GM19240 (cell line): ENCODE measurements around the gene GRHL3.
A peak's percentile ranks its signal among the peaks of the same experiment; 100 is the strongest.

Source experiments
- DNase-seq: peaks from one replicate; pipeline ENCODE4 v3.0.0; 2011; ENCODE audit warnings: low spot score; ENCODE audit not compliant: insufficient read length

Gene GRHL3

DNA sequence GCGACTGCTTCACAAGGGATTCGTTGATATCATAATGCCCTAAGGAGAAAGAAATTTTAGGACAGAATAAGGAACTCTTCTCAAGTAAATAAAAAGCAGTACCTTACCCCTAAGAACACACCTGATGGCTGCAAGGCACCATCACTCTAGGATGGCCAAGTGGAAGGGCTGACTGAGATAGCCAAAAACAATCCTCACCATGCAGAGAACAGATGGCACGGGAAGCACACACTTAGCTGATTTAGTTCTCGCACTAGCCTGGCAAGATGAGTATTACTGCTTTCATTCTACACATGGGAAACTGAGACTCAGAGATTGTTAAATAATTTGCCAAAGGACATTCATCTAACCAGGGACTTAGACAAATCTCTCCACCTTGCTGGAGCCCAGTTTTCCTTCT lies 50.6 kb downstream of the GRHL3 start:
- DNase-seq: no peak

GRCh38 chr1:24373044-24373443 lies 53.9 kb downstream of the GRHL3 start:
- DNase-seq: no peak

DNA sequence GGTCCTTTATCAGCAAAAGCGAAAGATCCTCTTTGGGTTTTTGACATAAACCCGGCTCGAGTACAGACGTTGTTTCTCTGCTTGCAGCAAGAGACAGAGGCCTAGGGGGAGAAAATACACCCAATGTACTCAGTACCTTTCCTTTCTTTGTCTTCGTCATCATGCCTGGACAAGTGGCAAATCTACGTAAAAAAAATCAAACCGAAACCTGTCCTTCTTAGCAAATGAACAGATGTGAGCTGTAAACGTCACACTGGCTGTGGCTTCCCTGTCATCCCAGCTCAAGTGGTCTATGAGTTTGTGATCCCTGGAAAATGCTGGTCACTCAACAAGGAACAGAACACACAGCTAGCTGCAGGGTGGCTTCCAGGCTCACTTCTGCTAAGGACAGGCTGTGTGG lies 54.6 kb downstream of the GRHL3 start:
- DNase-seq: no peak

- DNase-seq: no peak
Observed at GRCh38 chr1:24374891-24375786, 56.0 kb downstream of the GRHL3 start.

- no peak for DNase-seq
Observed at GRCh38 chr1:24379733-24380315, 60.7 kb downstream of the GRHL3 start.

GRCh38 chr1:24380508-24380907 lies 61.4 kb downstream of the GRHL3 start:
- no peak for DNase-seq

DNA sequence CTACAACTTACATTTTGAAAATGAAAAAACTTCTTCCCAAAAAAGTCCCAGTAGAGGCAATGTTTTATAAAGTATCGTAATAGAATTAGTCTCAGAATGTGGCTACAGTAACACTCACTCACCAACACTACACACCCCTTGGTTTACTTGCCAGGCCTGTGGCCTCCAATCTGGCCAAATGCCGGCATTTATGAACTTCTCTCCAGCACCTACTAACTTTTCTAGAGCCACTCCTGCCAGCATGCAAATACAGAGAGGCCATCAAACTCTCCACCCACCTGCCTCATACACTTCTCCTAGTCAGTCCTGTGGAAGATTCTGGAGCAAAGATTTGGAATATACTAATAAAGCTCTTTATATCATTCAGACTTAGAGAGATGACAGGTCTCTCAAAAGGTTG lies 62.1 kb downstream of the GRHL3 start:
- no peak for DNase-seq

DNA sequence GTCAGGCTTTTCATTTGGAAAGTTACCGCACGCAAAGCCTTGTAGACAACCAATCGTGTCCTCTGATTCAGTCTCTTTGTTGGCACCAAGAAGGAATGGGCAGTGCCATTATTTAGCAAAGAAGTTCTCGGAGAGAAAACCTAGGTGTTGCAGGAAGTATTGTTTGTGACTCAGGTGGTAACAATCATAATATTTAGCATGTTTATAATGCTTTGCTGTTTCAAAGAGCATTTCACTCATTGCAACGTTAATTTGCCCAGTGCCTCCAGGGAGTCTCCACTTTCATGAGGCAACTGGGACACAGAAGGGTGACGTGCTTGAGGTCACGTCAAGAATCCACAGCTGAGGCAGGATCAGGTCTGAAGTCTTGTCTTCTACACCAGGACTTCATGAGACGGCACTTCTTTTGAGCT lies 63.0 kb downstream of the GRHL3 start:
- no peak for DNase-seq

DNA sequence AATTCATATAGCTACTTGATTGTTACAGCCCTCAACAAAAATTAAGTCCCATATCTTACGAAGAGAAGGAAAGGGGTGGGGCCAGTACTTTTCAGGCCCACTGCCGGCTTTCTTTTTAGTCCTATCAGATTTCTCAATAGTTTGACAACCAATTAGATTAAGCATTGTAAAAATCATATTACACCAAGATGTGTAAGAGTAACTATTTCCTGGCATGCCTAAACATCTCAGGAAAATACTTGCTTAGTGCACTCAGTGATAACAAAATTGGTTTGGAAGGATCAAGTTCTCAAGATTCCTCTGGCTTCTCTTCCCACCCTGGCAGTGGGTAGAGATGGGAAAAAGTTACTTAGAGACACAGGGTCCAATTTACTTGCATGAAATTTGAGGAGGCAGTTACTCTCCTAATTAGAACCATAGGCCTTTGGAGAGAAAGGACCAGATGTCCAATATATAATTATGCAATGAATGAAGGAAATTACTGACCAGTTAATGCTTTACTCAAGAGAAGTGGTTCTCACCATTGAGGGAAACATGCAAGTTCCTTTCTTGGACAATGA lies 64.3 kb downstream of the GRHL3 start:
- DNase-seq: no peak

DNA sequence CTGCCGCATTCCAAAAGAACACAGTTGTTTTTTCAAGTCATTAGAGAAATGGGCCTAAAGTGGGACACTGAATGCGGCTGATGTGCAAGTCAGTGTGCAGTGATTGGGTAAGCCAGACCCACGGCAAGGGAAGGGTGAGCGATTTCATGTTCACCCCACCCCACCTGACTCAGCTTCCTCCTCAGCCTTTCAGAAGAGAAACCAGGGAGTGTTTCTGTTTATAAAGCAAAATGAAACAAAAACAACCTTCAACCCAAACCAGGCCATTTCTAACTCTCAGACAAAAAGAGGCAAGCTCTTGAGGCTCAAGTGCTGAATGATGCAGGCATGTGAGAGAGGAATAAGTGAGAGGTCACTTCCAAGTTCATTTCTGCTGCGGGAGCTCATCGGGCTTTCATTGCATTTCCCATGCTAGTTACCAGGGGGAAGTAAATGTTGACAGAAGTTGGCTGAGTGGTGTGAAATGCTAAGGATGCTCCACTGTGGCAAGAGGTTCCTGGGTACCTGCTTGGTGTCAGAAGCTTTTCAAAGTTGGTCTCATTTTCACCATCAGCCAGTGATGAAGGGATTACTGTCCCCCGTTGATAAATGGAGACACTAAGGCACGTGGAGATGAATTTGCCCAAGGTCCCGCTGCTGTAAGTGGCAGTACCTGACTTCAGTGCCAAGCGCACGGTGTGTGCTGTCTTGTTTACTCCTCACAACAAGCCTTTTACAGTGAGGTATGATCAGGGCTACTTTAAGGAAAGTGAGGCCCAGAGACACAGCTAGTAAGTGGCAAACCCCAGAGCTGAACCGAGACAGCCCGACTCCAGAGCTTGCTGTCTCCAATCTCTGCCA lies 65.3 kb downstream of the GRHL3 start:
- peak; percentile 72 for DNase-seq

GRCh38 chr1:24385160-24385940 lies 66.2 kb downstream of the GRHL3 start:
- no peak for DNase-seq

GRCh38 chr1:24386241-24386640 lies 67.1 kb downstream of the GRHL3 start:
- no peak for DNase-seq

- no peak for DNase-seq
Observed at GRCh38 chr1:24386931-24387330, 67.8 kb downstream of the GRHL3 start.

- no peak for DNase-seq
Observed at GRCh38 chr1:24387636-24388175, 68.5 kb downstream of the GRHL3 start.

GRCh38 chr1:24388331-24388885 lies 69.3 kb downstream of the GRHL3 start:
- no peak for DNase-seq

DNA sequence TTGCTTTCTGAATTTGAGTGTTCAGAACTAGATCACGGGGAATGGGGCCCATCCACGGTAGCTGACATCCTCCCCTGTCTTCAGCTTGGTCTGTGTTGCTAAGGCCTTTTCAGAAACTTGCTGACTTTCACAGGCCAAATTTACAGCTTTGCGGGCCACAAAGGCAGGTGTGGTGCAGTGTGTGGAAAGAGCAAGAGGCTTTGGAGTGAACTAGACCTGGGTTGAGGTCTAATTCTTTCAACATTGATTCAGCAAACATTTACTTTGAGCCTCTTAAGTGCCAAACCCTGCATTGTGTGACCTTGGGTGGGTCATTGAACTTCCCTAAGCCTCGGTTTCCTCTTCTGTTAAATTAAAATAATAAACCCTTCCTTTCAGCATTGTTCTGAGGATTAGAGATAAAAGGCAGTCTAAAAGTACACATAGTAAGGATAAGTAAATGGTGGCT lies 70.1 kb downstream of the GRHL3 start:
- DNase-seq: no peak

DNA sequence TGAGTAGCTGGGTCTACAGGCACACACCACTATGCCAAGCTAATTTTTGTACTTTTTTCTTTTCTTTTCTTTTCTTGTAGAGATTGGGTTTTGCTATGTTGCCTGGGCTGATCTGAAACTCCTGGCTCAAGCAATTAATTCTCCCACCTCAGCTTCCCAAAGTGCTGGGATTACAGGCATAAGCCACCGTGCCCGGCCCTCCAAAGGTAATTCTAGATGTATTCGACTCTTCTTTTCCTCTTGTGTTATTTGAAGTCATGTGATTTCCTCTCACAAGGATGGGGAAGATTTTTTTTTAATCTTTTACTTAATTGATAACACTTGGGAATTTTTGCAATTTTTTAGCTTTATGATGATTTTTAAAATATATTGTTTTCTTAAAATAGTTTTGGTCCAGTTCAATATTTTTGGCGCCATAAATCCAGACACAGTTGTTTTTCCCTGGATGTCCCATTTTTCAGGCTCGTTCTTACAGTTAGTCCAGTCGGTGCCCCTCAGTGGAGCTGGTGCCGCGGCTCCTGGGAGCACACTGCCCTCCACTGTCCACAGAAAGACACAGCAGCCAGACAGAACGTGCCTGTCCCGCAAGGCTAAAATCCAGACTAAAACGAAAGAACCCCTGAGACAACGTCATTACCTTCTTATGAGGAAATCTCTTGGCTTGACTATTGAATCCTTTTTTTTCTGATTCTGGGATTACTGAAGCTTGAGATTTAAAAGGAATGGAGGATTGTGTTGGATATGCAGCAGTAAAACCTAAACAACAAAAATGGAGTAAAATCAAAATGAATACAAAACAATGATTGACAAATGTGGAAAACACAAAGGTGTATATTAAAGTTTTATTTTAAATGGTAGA lies 72.0 kb downstream of the GRHL3 start:
- no peak for DNase-seq

GRCh38 chr1:24391882-24392603 lies 72.9 kb downstream of the GRHL3 start:
- no peak for DNase-seq

GRCh38 chr1:24392604-24392946 lies 73.4 kb downstream of the GRHL3 start:
- DNase-seq: no peak
